ENCODE measurements around the gene FAM43A.

Gene FAM43A

DNA sequence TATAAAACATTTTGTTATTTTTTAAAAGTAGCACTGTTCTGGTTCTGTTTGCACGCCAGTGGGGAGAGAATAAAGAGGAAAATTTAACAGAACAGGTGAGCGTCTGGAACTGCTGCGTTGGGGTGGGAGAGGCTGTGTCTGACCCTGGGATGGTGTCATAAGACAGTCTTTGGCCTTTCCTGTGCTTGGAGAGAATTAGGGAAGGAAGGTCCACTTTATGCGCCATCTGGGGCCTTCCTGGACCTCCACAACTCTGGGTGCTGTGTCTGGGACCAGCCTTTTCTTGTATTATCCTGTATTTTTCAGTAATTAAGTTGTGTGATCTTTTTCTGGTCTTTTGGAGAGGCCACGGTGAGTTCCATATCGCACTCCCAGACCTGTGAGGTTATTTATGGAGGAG, 3.3 kb downstream of the FAM43A start:
- TF ChIP-seq, protein P1, sequence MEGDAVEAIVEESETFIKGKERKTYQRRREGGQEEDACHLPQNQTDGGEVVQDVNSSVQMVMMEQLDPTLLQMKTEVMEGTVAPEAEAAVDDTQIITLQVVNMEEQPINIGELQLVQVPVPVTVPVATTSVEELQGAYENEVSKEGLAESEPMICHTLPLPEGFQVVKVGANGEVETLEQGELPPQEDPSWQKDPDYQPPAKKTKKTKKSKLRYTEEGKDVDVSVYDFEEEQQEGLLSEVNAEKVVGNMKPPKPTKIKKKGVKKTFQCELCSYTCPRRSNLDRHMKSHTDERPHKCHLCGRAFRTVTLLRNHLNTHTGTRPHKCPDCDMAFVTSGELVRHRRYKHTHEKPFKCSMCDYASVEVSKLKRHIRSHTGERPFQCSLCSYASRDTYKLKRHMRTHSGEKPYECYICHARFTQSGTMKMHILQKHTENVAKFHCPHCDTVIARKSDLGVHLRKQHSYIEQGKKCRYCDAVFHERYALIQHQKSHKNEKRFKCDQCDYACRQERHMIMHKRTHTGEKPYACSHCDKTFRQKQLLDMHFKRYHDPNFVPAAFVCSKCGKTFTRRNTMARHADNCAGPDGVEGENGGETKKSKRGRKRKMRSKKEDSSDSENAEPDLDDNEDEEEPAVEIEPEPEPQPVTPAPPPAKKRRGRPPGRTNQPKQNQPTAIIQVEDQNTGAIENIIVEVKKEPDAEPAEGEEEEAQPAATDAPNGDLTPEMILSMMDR (conservative IDR thresholded peaks at IDR 0.05; ENCODE audit: low read depth, low read length) = no peak
- no peak for DNase-seq (ENCODE audit: low read depth)
- no peak overlapping the region for H3K4me3 ChIP-seq (ENCODE audit: low read length)

- no peak overlapping the region for H3K4me3 ChIP-seq (ENCODE audit: low read length)
- TF ChIP-seq, protein P1 (conservative IDR thresholded peaks at IDR 0.05; ENCODE audit: low read depth, low read length) = no peak
- DNase-seq (ENCODE audit: low read depth) = no peak
These were observed 3.8 kb downstream of the FAM43A start for GRCh38 chr3:194689493-194689944.

DNA sequence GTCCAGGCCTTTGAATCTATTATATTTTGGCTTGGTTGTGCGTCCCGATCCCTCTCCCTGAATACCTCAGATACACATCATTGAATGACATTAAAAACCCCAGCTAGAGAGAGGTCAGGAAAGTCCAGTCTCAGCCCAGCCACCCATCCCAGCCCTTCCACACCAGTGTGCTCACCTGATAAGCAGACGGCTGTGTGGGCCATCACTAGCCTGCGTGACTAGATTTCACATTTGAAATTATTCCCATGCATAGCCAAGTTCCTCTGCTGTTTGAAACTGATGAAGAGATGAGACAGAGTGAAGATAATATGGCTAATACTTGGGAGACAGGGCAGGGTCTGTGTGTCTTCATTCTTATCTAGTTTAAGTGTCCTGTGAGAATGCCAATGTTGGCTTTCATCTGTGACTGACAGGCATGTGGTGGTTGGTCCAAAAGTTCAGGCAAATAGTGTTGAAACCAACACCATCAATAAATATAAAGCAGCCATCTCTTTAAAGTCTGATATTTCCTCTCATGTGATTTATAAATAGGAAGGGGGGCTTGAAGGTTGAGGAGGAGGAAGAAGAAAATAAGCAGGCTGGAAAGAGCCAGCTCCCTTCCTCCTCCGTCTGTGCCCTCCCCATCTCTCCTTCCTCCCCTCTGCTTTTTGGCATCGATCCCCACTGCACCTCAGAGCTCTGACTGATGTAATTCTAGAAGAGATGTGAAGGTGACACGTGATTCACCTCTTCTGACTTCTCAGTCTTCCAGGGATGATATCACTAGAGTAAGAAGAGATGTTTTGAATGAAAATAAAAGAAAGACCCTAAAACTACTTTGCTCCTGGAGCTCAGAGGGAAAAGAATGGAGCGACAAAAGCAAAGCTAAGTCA, 5.1 kb downstream of the FAM43A start:
- H3K4me3 ChIP-seq (ENCODE audit: low read length) = no peak overlapping the region
- no peak for DNase-seq (ENCODE audit: low read depth)
- TF ChIP-seq, protein P1 (conservative IDR thresholded peaks at IDR 0.05; ENCODE audit: low read depth, low read length) = no peak

DNA sequence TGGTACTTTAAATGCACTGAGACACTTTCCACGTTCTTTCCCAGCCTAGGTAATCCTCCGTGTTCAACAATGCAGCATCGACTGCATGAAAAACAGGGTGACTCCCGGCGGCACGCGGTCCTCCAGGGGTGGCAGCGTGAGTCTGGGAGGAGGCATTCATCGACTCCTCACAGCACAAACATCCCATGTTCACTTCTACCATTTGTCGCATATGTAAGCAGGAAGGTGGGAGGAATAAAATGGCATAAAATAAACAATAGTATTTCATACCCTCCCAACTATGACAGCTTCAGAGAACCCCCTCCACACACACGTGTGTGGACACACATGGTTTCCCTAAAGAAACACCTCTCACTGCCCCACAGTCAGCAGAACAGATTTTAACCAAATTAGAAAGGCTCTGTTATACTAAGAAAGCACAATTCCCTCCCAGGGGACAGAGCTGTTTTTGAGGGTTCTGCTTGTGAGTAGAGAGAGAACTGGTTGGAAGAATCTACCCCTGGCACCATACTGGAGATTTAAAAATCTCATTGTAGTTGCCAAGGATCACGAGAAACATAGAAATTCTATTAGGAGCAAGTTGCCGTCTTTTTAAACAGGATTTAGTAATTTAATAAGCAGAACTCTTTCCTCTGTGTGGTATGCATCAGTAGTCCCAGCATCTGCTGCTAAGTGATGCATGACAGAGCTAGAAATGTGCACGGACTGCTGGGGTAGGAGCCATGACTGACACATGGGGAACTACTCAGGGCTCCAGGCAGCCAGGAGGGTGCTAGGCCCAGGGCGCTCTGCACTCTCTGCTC, 6.0 kb downstream of the FAM43A start:
- TF ChIP-seq, protein P1 (conservative IDR thresholded peaks at IDR 0.05; ENCODE audit: low read depth, low read length) = no peak
- H3K4me3 ChIP-seq (ENCODE audit: low read length) = no peak overlapping the region
- no peak for DNase-seq (ENCODE audit: low read depth)

DNA sequence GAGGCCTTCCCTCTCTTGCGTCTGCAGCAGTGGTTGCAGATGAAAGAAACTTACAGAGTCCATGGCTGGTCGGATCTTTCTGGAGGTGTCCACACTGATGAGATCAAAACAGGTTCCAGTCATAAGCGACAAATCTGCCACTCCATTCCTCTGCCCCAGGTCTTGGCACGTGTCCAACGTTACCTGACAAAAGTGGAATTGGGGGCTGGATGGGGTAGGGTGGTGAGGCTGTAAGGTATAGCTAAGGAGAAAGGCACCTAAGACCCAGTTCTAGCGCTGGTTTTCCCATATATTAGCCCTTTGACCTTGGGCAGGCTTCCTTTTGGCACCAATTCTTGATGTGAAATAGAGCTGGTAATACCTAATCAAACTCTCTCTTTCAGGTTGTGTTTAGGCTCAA, 11.0 kb downstream of the FAM43A start:
- no peak overlapping the region for H3K4me3 ChIP-seq (ENCODE audit: low read length)
- TF ChIP-seq, protein P1 (conservative IDR thresholded peaks at IDR 0.05; ENCODE audit: low read depth, low read length) = no peak
- DNase-seq (ENCODE audit: low read depth) = no peak

GRCh38 chr3:194702545-194702944, 16.9 kb downstream of the FAM43A start:
- DNase-seq (ENCODE audit: low read depth) = no peak
- H3K4me3 ChIP-seq (ENCODE audit: low read length) = no peak overlapping the region

More at GRCh38 chr3:194702545-194702944, 16.9 kb downstream of the FAM43A start:
- TF ChIP-seq, protein P1 (conservative IDR thresholded peaks at IDR 0.05; ENCODE audit: low read depth, low read length) = no peak
